H9 (cell line): ENCODE measurements around the gene ST3GAL6. TPM values are rescaled to one million over a fixed set of nuclear protein-coding genes. Genes with fewer than 3 reads are reported as not detected.

Source experiments
- DNase-seq: peaks from one replicate; pipeline ENCODE4 v3.0.0-alpha.2; 2017
- H2AFZ ChIP-seq: one replicate; pipeline ENCODE4 v1.6.1; 2013; ENCODE audit warnings: mild to moderate bottlenecking, low read length, control low read depth, moderate library complexity
- H2AK5ac ChIP-seq: 2 replicates; pipeline ENCODE4 v1.6.1; 2013; ENCODE audit warnings: low read length, control low read depth, mixed read lengths; ENCODE audit not compliant: insufficient read length
- H2BK120ac ChIP-seq: one replicate; pipeline ENCODE4 v1.6.1; 2013; ENCODE audit warnings: low read depth, mild to moderate bottlenecking, low read length, control low read depth, inconsistent platforms; ENCODE audit not compliant: poor library complexity, severe bottlenecking
- H2BK12ac ChIP-seq: 2 replicates; pipeline ENCODE4 v1.6.1; 2013; ENCODE audit warnings: low read length, control low read depth, mixed read lengths, low read depth; ENCODE audit not compliant: insufficient read length
- H2BK15ac ChIP-seq: 2 replicates; pipeline ENCODE4 v1.6.1; 2013; ENCODE audit warnings: low read depth, low read length, control low read depth
- H2BK20ac ChIP-seq: one replicate; pipeline ENCODE4 v1.6.1; 2013; ENCODE audit warnings: low read depth, mild to moderate bottlenecking, low read length, control low read depth, inconsistent platforms; ENCODE audit not compliant: poor library complexity, severe bottlenecking
- H2BK5ac ChIP-seq: 2 replicates; pipeline ENCODE4 v1.6.1; 2013; ENCODE audit warnings: low read length, control low read depth, mixed read lengths; ENCODE audit not compliant: insufficient read length
- H3K14ac ChIP-seq: 2 replicates; pipeline ENCODE4 v1.6.1; 2013; ENCODE audit warnings: low read length, control low read depth; ENCODE audit not compliant: insufficient read depth
- H3K18ac ChIP-seq: 2 replicates; pipeline ENCODE4 v1.6.1; 2013; ENCODE audit warnings: low read depth, mild to moderate bottlenecking, mixed read lengths, low read length, control low read depth; ENCODE audit not compliant: insufficient read length
- H3K23ac ChIP-seq: 2 replicates; pipeline ENCODE4 v1.6.1; 2013; ENCODE audit warnings: low read length, control low read depth, mixed read lengths, low read depth; ENCODE audit not compliant: insufficient read length
- H3K23me2 ChIP-seq: 2 replicates; pipeline ENCODE4 v1.6.1; 2013; ENCODE audit warnings: low read depth, mild to moderate bottlenecking, mixed read lengths, low read length, control low read depth; ENCODE audit not compliant: insufficient read length, poor library complexity, severe bottlenecking
- H3K27ac ChIP-seq: 2 replicates; pipeline ENCODE4 v1.5.1; 2013; ENCODE audit warnings: low read length, control low read depth, mixed read lengths, low read depth; ENCODE audit not compliant: insufficient read length
- H3K27me3 ChIP-seq: 2 replicates; pipeline ENCODE4 v1.6.1; 2013; ENCODE audit warnings: low read length, control low read depth, inconsistent platforms; ENCODE audit not compliant: insufficient read depth
- H3K4ac ChIP-seq: 2 replicates; pipeline ENCODE4 v1.6.1; 2013; ENCODE audit warnings: low read depth, mild to moderate bottlenecking, control low read depth, inconsistent platforms, low read length, moderate library complexity
- H3K4me1 ChIP-seq: 2 replicates; pipeline ENCODE4 v1.6.1; 2013; ENCODE audit warnings: low read length, control low read depth, inconsistent platforms; ENCODE audit not compliant: insufficient read depth
- H3K4me2 ChIP-seq: 2 replicates; pipeline ENCODE4 v1.6.1; 2013; ENCODE audit warnings: low read length, control low read depth, mixed read lengths; ENCODE audit not compliant: insufficient read length, insufficient read depth
- H3K56ac ChIP-seq: 2 replicates; pipeline ENCODE4 v1.6.1; 2013; ENCODE audit warnings: low read depth, mild to moderate bottlenecking, mixed read lengths, low read length, control low read depth; ENCODE audit not compliant: insufficient read length
- H3K79me1 ChIP-seq: 2 replicates; pipeline ENCODE4 v1.6.1; 2013; ENCODE audit warnings: low read depth, mild to moderate bottlenecking, moderate library complexity, low read length, control low read depth, inconsistent platforms; ENCODE audit not compliant: insufficient read depth, poor library complexity, severe bottlenecking
- H3K79me2 ChIP-seq: 2 replicates; pipeline ENCODE4 v1.6.1; 2013; ENCODE audit warnings: low read length, control low read depth, inconsistent platforms; ENCODE audit not compliant: insufficient read depth
- H3K9ac ChIP-seq: 2 replicates; pipeline ENCODE4 v1.6.1; 2013; ENCODE audit warnings: low read length, control low read depth, mixed read lengths; ENCODE audit not compliant: insufficient read length; ENCODE audit errors: extremely low read depth
- H3K9me3 ChIP-seq: one replicate; pipeline ENCODE4 v1.6.1; 2013; ENCODE audit warnings: low read depth, low read length, inconsistent platforms; ENCODE audit not compliant: control insufficient read depth
- H3T11ph ChIP-seq: one replicate; pipeline ENCODE4 v1.6.1; 2013; ENCODE audit warnings: mild to moderate bottlenecking, low read length, control low read depth, inconsistent platforms
- H4K20me1 ChIP-seq: one replicate; pipeline ENCODE4 v1.6.1; 2013; ENCODE audit not compliant: control insufficient read depth, insufficient read length, insufficient read depth
- H4K5ac ChIP-seq: 2 replicates; pipeline ENCODE4 v1.6.1; 2013; ENCODE audit warnings: low read depth, mild to moderate bottlenecking, mixed read lengths, low read length, control low read depth; ENCODE audit not compliant: insufficient read length
- H4K8ac ChIP-seq: replicated peaks from 2 replicates; pipeline ENCODE4 v1.6.1; 2013; ENCODE audit warnings: low read length, control low read depth, mixed read lengths, low read depth; ENCODE audit not compliant: insufficient read length
- H4K91ac ChIP-seq: 2 replicates; pipeline ENCODE4 v1.6.1; 2013; ENCODE audit warnings: low read depth, mild to moderate bottlenecking, moderate library complexity, mixed read lengths, low read length, control low read depth; ENCODE audit not compliant: insufficient read length
- H3K27ac Mint-ChIP-seq, 3 experiments: 2 replicates in 2 of 3; 3 replicates in 1 of 3; pipeline ENCODE4 v1.8.0; 2020 to 2021; ENCODE audit warnings: mixed read lengths in 3 of 3, mild to moderate bottlenecking in 1 of 3, moderate library complexity in 1 of 3
- H3K27me3 Mint-ChIP-seq: 2 replicates; pipeline ENCODE4 v1.8.0; 2021; ENCODE audit warnings: low read depth, mild to moderate bottlenecking, moderate library complexity, mixed read lengths
- H3K36me3 Mint-ChIP-seq, 3 experiments: 2 replicates in 2 of 3; 3 replicates in 1 of 3; pipeline ENCODE4 v1.8.0; 2020 to 2021; ENCODE audit warnings: low read depth in 3 of 3, mixed read lengths in 3 of 3; ENCODE audit not compliant: insufficient read depth in 1 of 3
- H3K4me1 Mint-ChIP-seq, 2 experiments: 2 replicates each; pipeline ENCODE4 v1.8.0; 2020; ENCODE audit warnings: mixed read lengths in 2 of 2
- H3K4me3 Mint-ChIP-seq, 2 experiments: 2 replicates in 1 of 2; 3 replicates in 1 of 2; pipeline ENCODE4 v1.8.0; 2020 to 2021; ENCODE audit warnings: mild to moderate bottlenecking in 2 of 2, mixed read lengths in 2 of 2, moderate library complexity in 1 of 2
- H3K9me3 Mint-ChIP-seq, 2 experiments: 2 replicates in 1 of 2; 3 replicates in 1 of 2; pipeline ENCODE4 v1.8.0; 2020; ENCODE audit warnings: mild to moderate bottlenecking in 2 of 2, mixed read lengths in 2 of 2, moderate library complexity in 1 of 2
- WGBS: extraction: QIAGEN DNeasy Blood & Tissue Kit; methylation state at CpG from one replicate; pipeline ENCODE4 v1.1.7; 2013; ENCODE audit warnings: missing lambda C conversion rate, low lambda C conversion rate, mixed read lengths; ENCODE audit not compliant: insufficient read length; ENCODE audit errors: extremely low coverage; 5-methylcytosine and 5-hydroxymethylcytosine counted together
- total RNA-seq: library from RNA; stranded (reverse); gene quantifications from 2 replicates; pipeline ENCODE4 v1.2.1, GENCODE V29; 2021
- TF ChIP-seq, protein P1 (sequence below): fragments of 200-600 bp; sonication (generic); conservative IDR thresholded peaks from 3 replicates; pipeline ENCODE4 v1.8.0; 2021; ENCODE audit warnings: antibody characterized with exemption, mild to moderate bottlenecking

The ST3GAL6 gene
- total RNA-seq, 1 experiment from 2014 or later, result 6.4 TPM

DNA sequence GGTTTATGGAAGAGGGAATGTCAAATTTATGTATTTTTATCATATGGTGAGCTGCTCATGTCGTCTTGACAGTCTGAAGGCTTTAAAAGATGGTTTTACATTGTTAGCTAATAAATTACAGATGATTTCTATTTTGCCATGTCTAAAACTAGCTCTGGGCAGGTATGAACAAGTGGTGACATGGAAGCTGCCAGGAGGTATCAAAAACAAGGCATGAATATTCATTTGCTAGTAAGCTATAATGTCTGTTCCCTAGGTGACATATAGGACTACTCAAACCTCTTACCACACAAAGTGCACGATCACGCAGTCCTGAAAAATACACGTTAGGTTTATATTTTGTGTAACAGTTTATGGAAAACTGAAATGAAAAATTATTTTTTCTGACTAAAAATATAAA lies 34.8 kb downstream of the ST3GAL6 start:
- no peak for DNase-seq
- Histone ChIP-seq H3K4ac (no peak overlapping the region), H3K79me1 (no peaks in the 10 kb centered on the region), H3K23me2 (no peaks in the 10 kb centered on the region), H3T11ph (no peak overlapping the region), H3K79me2 (no peaks in the 10 kb centered on the region), H2BK12ac (no peak overlapping the region), H2BK120ac (no peak overlapping the region), H4K20me1 (no peaks in the 10 kb centered on the region), H2AFZ (no peak overlapping the region), H3K9me3 (no peaks in the 10 kb centered on the region), H2BK20ac (no peak overlapping the region), H4K91ac (no peak overlapping the region), H3K14ac (no peak overlapping the region), H3K18ac (no peak overlapping the region), H3K9ac (no peak overlapping the region), H3K27ac (no peak overlapping the region), H3K23ac (no peak overlapping the region), H2BK5ac (no peak overlapping the region), H2BK15ac (no peak overlapping the region), H3K27me3 (no peaks in the 10 kb centered on the region), H2AK5ac (no peak overlapping the region), H4K5ac (no peak overlapping the region), H3K56ac (no peak overlapping the region), H3K4me2 (no peak overlapping the region), H4K8ac (no peak overlapping the region), H3K4me1 (no peaks in the 10 kb centered on the region)
- Mint-ChIP-seq H3K27ac (no peak overlapping the region), H3K4me1 (peaks cover 3 to 5% of the 10 kb centered on the region in 2 experiments; a peak in 3 of 4 replicates), H3K36me3 (peaks cover 4 to 36% (median 28%) of the 10 kb centered on the region in 3 experiments; a peak in 6 of 7 replicates), H3K4me3 (no peak overlapping the region), H3K27me3 (no peaks in the 10 kb centered on the region), H3K9me3 (peaks cover 0 to 2% of the 10 kb centered on the region in 2 experiments; a peak in 2 of 5 replicates)
- TF ChIP-seq, protein P1, sequence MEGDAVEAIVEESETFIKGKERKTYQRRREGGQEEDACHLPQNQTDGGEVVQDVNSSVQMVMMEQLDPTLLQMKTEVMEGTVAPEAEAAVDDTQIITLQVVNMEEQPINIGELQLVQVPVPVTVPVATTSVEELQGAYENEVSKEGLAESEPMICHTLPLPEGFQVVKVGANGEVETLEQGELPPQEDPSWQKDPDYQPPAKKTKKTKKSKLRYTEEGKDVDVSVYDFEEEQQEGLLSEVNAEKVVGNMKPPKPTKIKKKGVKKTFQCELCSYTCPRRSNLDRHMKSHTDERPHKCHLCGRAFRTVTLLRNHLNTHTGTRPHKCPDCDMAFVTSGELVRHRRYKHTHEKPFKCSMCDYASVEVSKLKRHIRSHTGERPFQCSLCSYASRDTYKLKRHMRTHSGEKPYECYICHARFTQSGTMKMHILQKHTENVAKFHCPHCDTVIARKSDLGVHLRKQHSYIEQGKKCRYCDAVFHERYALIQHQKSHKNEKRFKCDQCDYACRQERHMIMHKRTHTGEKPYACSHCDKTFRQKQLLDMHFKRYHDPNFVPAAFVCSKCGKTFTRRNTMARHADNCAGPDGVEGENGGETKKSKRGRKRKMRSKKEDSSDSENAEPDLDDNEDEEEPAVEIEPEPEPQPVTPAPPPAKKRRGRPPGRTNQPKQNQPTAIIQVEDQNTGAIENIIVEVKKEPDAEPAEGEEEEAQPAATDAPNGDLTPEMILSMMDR, result no peak
- no CpG with 5 or more reads among the region's 4 CpGs for WGBS
